GM18909 (cell line): Measurements from ENCODE around the gene FOXN3.

ENCODE experiments used
- ATAC-seq: cut with Tn5 transposase; IDR thresholded peaks from one replicate; pipeline ENCODE4 v1.9.1; 2021; ENCODE audit warnings: mild to moderate bottlenecking; ENCODE audit not compliant: unreplicated experiment, poor library complexity

The FOXN3 gene

DNA sequence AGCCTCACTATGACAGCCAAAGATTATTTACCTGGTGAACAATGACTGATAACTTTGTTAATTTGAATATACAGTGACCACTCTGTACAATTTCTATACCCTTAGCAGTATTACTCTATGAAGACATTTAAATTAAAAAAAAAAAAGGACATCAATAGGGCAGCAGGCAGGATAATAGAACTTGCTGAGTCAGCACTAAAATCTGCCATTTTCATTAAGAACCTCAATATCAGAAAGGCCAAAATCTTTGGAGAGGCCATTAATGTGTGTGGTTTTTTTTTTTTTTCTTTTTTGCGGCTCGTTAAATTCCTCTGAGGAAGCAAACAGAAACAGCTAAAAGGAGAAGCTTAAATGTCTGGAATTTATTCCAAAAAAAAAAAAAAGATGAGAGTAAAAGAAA is 73.7 kb downstream of the FOXN3 start:
- ATAC-seq = no peak

DNA sequence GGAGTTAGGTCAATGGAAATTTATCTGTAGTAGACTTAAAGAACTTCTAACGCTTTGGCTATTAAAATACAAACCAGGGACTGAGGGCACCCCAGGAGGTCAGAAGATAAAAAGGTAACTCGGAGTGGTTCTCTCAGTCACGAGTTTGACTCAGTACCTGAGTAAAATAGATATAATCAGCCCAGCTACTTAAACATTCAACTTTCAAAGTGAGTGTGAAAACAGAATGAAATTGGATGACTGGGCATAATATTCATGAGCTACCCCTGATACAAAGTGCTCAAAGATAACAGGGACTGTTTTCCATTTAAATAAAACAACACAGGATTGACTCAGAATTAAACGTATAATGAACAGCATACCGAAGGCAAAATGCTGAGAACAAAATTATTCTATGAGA is 75.0 kb downstream of the FOXN3 start:
- ATAC-seq = no peak

- ATAC-seq = no peak
These were observed 76.5 kb downstream of the FOXN3 start for GRCh38 chr14:89340200-89341181.

- no peak for ATAC-seq
These were observed 77.5 kb downstream of the FOXN3 start for GRCh38 chr14:89339579-89339978.

DNA sequence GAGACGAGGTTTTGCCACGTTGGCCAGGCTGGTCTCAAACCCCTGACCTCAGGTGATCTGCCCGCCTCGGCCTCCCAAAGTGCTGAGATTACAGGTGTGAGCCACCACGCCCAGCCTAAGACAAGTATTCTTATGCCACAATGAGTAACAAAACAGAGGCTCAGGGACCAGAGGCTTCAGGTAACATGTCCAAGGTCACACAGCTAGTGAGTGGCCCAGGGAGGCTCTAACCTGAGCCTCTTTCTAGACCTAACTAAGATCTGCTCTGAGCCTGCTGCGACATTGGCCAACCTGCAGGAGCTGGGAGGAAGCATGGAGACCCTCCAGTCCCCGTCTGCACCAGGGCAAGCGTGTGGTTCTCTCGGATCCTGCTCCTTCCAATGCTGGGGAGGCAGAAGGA is 77.9 kb downstream of the FOXN3 start:
- no peak for ATAC-seq

DNA sequence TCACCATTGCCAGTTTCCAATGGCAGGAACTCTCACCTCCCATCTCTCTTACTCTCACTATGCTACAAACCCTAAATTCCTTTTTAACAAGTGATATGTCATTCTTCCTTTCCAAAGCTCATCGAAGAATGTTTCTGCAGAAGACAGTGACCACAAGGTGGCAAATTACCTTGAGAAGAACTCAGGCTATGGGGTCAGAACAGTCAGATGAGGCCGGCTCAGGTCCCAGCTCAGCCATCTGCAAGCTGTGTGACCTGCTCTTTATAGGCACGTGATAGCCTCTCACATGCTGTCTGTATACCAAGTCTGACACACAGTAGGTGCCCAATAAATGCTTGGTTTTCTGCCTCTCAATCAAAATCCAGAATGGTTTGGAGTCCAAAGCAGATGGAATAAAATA is 80.7 kb downstream of the FOXN3 start:
- peak; percentile 53 for ATAC-seq

GRCh38 chr14:89332031-89332430 is 85.0 kb downstream of the FOXN3 start:
- ATAC-seq = no peak

GRCh38 chr14:89331398-89331797 is 85.6 kb downstream of the FOXN3 start:
- ATAC-seq = peak; percentile 86

DNA sequence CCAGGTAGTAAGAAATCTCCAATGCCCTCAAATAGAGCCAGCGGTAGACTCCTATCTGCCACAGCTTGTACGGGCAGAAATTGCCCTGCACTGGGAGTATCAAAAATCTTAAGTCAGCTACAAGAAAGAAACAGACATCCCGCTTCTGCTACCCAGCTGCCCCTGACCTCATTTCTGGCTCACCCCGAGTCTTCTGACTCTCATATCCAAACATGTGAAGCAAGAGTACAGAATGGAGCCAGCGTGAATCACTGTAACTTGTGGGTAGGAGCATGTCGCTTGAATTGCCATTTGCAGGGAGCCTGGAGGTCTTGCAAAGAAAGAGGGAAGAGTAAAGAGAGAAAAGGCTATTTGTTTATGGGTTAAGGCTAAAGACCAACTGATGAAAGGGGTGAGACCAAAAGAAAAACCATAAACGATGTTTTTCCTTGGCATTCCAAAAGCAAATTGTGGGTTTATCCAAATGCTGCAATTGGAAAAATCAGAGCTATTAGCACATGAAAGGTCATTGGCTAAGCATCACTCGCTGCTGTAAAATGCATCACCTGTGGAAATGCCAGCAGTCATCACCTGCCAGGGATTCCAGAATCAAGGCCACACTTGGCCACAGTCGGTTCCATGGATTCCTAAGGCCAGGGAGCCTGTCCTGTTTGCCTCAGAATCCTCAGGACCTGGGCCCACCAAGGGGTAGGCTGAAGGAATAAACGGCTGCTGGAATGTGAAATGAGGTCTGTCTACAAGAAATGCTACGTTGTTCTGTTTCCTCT is 86.6 kb downstream of the FOXN3 start:
- ATAC-seq = no peak

- no peak for ATAC-seq
These were observed 89.2 kb downstream of the FOXN3 start for GRCh38 chr14:89327771-89328212.

DNA sequence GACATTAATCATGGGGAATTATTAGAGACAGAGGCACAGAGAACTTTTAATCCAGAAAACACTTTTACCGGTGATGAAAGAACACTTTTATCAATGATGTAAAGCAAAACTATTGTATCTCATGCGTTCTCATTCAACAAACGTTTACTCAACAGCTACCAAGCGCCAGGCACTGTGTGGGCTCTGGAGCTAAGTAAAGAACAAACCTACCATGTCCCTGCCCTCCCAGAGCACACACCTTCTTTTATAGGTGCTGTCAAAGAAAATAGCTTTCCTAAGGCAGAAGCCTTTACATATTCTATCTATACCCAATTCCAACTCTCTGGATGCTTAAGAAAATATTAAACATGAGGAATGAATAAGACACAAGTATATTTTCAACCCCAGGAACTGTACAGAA is 91.1 kb downstream of the FOXN3 start:
- ATAC-seq = no peak

GRCh38 chr14:89325299-89325883 is 91.6 kb downstream of the FOXN3 start:
- ATAC-seq = no peak

GRCh38 chr14:89324501-89325298 is 92.3 kb downstream of the FOXN3 start:
- peak; percentile 70 for ATAC-seq

- no peak for ATAC-seq
These were observed 96.5 kb downstream of the FOXN3 start for GRCh38 chr14:89320381-89321000.

DNA sequence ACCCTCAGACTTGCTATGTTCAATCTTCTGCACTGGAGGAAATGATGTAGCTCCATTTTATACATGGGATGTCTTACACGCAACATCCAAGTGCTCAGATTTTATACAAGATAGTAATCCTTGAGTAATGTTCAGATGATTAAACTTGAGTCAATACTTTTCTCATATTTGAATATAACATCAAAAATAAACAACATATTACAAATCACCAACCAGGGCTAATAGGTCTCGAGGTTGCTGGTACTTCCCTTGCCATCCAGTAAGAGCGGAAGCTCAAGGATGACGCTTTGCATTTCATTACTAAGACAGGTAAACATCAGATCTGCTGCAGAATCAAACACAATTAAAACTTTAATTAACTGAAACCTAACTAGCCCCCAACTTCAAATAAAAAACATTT is 97.3 kb downstream of the FOXN3 start:
- ATAC-seq = no peak

DNA sequence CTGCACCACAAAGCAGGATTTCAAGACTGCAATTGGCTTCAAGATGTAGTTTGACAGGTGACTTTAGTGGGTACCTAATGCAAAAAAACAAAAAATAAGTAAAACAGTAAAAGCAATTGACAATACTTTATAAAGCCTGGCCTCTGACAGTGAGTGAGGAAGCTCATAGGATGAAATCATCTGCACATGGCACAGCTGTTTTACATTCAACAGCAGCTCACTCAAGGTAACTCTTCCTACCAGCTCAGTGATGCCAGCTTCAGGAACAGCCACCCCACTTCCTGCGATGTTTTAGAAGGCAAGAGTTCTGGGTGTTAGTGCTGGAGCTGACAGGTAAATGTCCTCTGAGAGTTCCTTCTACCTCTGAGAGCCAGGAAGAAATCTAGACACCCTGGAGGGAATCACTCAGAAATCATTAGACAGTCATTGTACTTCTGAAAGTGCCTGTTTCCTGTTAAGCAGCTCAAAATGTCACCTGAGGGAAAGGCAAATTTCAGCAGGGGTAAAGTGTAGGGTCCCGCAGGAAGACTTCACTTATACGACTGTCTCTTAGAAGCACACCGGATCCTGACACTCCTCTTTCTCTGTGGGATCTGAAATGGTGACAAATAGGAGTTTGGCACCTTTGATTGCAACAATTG is 99.9 kb downstream of the FOXN3 start:
- peak; percentile 89 for ATAC-seq

- ATAC-seq = no peak
These were observed 101.3 kb downstream of the FOXN3 start for GRCh38 chr14:89315493-89316470.

DNA sequence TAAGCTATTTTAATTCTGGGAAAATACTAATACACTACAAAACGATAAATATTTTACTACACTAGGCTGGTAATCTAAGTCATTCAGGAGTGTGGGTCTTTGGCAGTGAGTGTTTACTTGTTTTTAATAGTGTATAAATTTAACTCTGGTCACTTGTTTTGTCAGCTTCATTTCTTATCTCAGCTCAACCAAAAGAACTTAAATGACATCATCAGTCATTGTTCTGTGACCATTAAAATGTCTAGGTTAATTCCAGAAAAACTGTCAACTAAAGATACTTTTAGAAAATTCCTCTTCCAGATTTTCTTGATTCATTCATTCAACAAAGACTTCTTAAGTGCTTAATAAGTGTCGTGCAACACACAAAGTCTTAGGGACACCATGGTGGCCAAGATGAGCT is 102.8 kb downstream of the FOXN3 start:
- ATAC-seq = no peak
